HEK293T (cell line): Measurements from ENCODE around the gene TMPRSS2.

ENCODE experiments used
- ELF4 ChIP-seq: fragments of 450-650 bp; IDR thresholded peaks from 2 replicates; pipeline ENCODE4 v1.6.1; 2017; ENCODE audit warnings: antibody characterized with exemption
- LEF1 ChIP-seq: fragments of 450-650 bp; IDR thresholded peaks from 2 replicates; pipeline ENCODE4 v1.6.1; 2017; ENCODE audit warnings: mild to moderate bottlenecking, borderline replicate concordance
- NFRKB ChIP-seq: fragments of 450-650 bp; IDR thresholded peaks from 2 replicates; pipeline ENCODE4 v1.6.1; 2016; ENCODE audit warnings: mild to moderate bottlenecking, moderate library complexity
- TF ChIP-seq, protein P1 (sequence below): fragments of 450-650 bp; IDR thresholded peaks from 2 replicates; pipeline ENCODE4 v1.6.1; 2016

DNA sequence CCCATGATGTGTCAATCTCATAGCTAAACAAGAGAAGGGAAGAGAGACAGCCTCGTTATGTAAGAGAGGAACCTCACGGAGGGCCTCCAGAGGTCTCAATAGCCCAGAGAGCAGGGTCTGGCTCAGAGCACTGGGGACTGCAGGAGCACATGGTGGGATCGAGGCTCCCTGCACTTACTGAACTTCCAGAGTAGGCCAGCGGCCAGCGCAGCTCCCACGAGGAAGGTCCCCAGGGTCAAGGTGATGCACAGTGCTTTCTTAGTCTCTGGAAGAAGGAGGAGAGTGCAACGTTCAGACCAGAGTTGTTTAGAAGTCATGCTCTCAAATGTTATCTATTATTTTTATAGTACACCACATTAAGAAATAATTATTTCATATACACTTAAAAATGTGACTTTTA is 18.6 kb downstream of the TMPRSS2 start:
- TF ChIP-seq LEF1 (no peak), ELF4 (no peak), NFRKB (no peak)
- TF ChIP-seq, protein P1, sequence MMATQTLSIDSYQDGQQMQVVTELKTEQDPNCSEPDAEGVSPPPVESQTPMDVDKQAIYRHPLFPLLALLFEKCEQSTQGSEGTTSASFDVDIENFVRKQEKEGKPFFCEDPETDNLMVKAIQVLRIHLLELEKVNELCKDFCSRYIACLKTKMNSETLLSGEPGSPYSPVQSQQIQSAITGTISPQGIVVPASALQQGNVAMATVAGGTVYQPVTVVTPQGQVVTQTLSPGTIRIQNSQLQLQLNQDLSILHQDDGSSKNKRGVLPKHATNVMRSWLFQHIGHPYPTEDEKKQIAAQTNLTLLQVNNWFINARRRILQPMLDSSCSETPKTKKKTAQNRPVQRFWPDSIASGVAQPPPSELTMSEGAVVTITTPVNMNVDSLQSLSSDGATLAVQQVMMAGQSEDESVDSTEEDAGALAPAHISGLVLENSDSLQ = no peak
